ENCODE measurements around the gene TMEM88. TPM values are rescaled to one million over a fixed set of nuclear protein-coding genes. Genes with fewer than 3 reads are reported as not detected.

TMEM88 gene
- total RNA-seq, 2 donors from 2014 or later, result 6.0 to 16.2 TPM

GRCh38 chr17:7897773-7898172, 42.9 kb downstream of the TMEM88 start:
- intact Hi-C loops (cut with DNase I), result loop anchor here (5.0 kb wide), 1 partner anchor 35 kb away; no protein-coding TSS in a partner anchor
- TF ChIP-seq POLR2A (IDR thresholded peaks at IDR 0.05), result no peak
- TF ChIP-seq, protein P1, sequence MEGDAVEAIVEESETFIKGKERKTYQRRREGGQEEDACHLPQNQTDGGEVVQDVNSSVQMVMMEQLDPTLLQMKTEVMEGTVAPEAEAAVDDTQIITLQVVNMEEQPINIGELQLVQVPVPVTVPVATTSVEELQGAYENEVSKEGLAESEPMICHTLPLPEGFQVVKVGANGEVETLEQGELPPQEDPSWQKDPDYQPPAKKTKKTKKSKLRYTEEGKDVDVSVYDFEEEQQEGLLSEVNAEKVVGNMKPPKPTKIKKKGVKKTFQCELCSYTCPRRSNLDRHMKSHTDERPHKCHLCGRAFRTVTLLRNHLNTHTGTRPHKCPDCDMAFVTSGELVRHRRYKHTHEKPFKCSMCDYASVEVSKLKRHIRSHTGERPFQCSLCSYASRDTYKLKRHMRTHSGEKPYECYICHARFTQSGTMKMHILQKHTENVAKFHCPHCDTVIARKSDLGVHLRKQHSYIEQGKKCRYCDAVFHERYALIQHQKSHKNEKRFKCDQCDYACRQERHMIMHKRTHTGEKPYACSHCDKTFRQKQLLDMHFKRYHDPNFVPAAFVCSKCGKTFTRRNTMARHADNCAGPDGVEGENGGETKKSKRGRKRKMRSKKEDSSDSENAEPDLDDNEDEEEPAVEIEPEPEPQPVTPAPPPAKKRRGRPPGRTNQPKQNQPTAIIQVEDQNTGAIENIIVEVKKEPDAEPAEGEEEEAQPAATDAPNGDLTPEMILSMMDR (IDR thresholded peaks at IDR 0.05), result peak; percentile 25 to 90 (median 73)

GRCh38 chr17:7903154-7904103, 48.6 kb downstream of the TMEM88 start:
- Histone ChIP-seq H3K4me3 (no peak overlapping the region), H3K9me3 (no peaks in the 10 kb centered on the region), H3K27ac (no peak overlapping the region), H3K27me3 (no peaks in the 10 kb centered on the region), H3K4me1 (no peaks in the 10 kb centered on the region), H3K36me3 (replicated peaks in 1 of 2; ENCODE audit: insufficient read depth in 1 of 2, low read depth in 2 of 2) (peaks cover 0 to 47% of the 10 kb centered on the region in 2 donors)
- DNase-seq (no peak), ATAC-seq (no peak)
- no peak for TF ChIP-seq POLR2A (IDR thresholded peaks at IDR 0.05)
- TF ChIP-seq, protein P1 (IDR thresholded peaks at IDR 0.05), result no peak
- WGBS, 2 donors, result 81 to 83% methylated on average over 22 of the region's 22 CpGs
- intact Hi-C loops (cut with DNase I), result no loop called here

More at GRCh38 chr17:7897773-7898172, 42.9 kb downstream of the TMEM88 start:
- Histone ChIP-seq H3K36me3 (replicated peaks in 1 of 2; ENCODE audit: insufficient read depth in 1 of 2, low read depth in 2 of 2) (peaks cover 0 to 30% of the 10 kb centered on the region in 2 donors), H3K9me3 (no peaks in the 10 kb centered on the region), H3K4me3 (no peak overlapping the region), H3K4me1 (no peaks in the 10 kb centered on the region), H3K27ac (no peak overlapping the region), H3K27me3 (no peaks in the 10 kb centered on the region)
- DNase-seq (peak in 3 of 4 donors; percentile 30 to 59 (median 55)), ATAC-seq (peak; percentile 77)
- 31 to 35% methylated on average over 6 of the region's 6 CpGs for WGBS, 2 donors

Other genes starting within 250 kb of the TMEM88 start
- 10 to 100 TPM; 10.2 to 10.9 TPM for gene FXR2, start 240.2 kb upstream of the TMEM88 start, total RNA-seq
- gene SAT2, start 227.2 kb upstream of the TMEM88 start, total RNA-seq, result 100 to 1,000 TPM in 1 of 2 donors, 10 to 100 TPM in 1; 59.9 to 148 TPM
- not detected for gene SHBG, start 224.9 kb upstream of the TMEM88 start, total RNA-seq
- gene ATP1B2, start 204.1 kb upstream of the TMEM88 start, total RNA-seq, result 1 to 10 TPM in 1 of 2 donors, under 1 TPM in 1; 0.78 to 1.3 TPM
- gene TP53, start 167.6 kb upstream of the TMEM88 start, total RNA-seq, result 10 to 100 TPM; 12.2 TPM
- 1 to 10 TPM; 3.4 to 5.6 TPM for gene WRAP53, start 166.6 kb upstream of the TMEM88 start, total RNA-seq
- gene EFNB3, start 149.9 kb upstream of the TMEM88 start, total RNA-seq, result under 1 TPM; 0.33 to 0.78 TPM
- under 1 TPM; 0.26 to 0.66 TPM for gene DNAH2, start 137.3 kb upstream of the TMEM88 start, total RNA-seq
- 10 to 100 TPM in 1 of 2 donors, 1 to 10 TPM in 1; 7.5 to 20.1 TPM for gene KDM6B, start 20.8 kb upstream of the TMEM88 start, total RNA-seq
- gene NAA38, start 2.5 kb downstream of the TMEM88 start, total RNA-seq, result 10 to 100 TPM; 25.7 to 50.1 TPM
- 10 to 100 TPM in 1 of 2 donors, 1 to 10 TPM in 1; 5.7 to 16.5 TPM for gene CYB5D1, start 2.9 kb downstream of the TMEM88 start, total RNA-seq
- 10 to 100 TPM; 53.7 to 69.9 TPM for gene CHD3, start 33.7 kb downstream of the TMEM88 start, total RNA-seq
- 1 to 10 TPM; 2.9 to 3.0 TPM for gene RNF227, start 61.2 kb downstream of the TMEM88 start, total RNA-seq
- gene KCNAB3, start 74.8 kb downstream of the TMEM88 start, total RNA-seq, result 1 to 10 TPM; 1.3 to 1.6 TPM
- gene TRAPPC1, start 76.9 kb downstream of the TMEM88 start, total RNA-seq, result 10 to 100 TPM; 10.5 to 40.0 TPM
- 10 to 100 TPM; 14.0 to 27.0 TPM for gene CNTROB, start 77.1 kb downstream of the TMEM88 start, total RNA-seq
- gene GUCY2D, start 147.5 kb downstream of the TMEM88 start, total RNA-seq, result not detected
- gene ALOX15B, start 184.0 kb downstream of the TMEM88 start, total RNA-seq, result 1 to 10 TPM in 1 of 2 donors, not detected in 1; 1.3 TPM
- gene ALOX12B, start 232.7 kb downstream of the TMEM88 start, total RNA-seq, result not detected